IMR-90 (cell line): ENCODE measurements around the gene SUN5. TPM values are rescaled to one million over a fixed set of nuclear protein-coding genes. Genes with fewer than 3 reads are reported as not detected.
A peak's percentile ranks its signal among the peaks of the same experiment; 100 is the strongest.

Experiments
- ATAC-seq: fragments of 200-7000 bp; cut with Tn5 transposase; 2 replicates; pipeline ENCODE4 v1.9.1; 2020; ENCODE audit warnings: low read depth, mild to moderate bottlenecking, moderate library complexity
- BruUV-seq: library from RNA; stranded (reverse); fragments of 400-500 nt; replicated peaks from 2 replicates; lab custom pipeline; 2021; lab: Mats Ljungman, UMichigan
- CTCF ChIA-PET: fragments of 300-600 bp; formaldehyde crosslinking; extraction: SDS; loops from one replicate; lab custom pipeline; 2021; ENCODE audit warnings: antibody characterized with exemption; lab: Yijun Ruan, JAX
- POLR2A ChIA-PET: fragments of 300-600 bp; sonication (Branson Sonifier 250); formaldehyde crosslinking; loops from one replicate; lab custom pipeline; 2022; ENCODE audit warnings: antibody characterized with exemption; ENCODE audit not compliant: unreplicated experiment; lab: Charles Lee
- DNase-seq: peaks from one replicate; pipeline ENCODE4 v3.0.0; 2013
- H2AFZ ChIP-seq: replicated peaks from 2 replicates; pipeline ENCODE3; 2013; ENCODE audit warnings: low read length, mild to moderate bottlenecking; ENCODE audit not compliant: poor library complexity
- H2AK5ac ChIP-seq: 2 replicates; pipeline ENCODE4 v1.6.1; 2013; ENCODE audit warnings: low read depth, low read length, inconsistent platforms
- H2AK9ac ChIP-seq: replicated peaks from 2 replicates; pipeline ENCODE3; 2013; ENCODE audit warnings: mild to moderate bottlenecking, low read depth, low read length, moderate library complexity; ENCODE audit not compliant: poor library complexity
- H2BK120ac ChIP-seq: 2 replicates; pipeline ENCODE4 v1.6.1; 2013; ENCODE audit warnings: low read depth, low read length, inconsistent platforms
- H2BK15ac ChIP-seq: 3 replicates; pipeline ENCODE4 v1.6.1; 2013; ENCODE audit warnings: low read depth, low read length, inconsistent platforms
- H2BK20ac ChIP-seq: 2 replicates; pipeline ENCODE4 v1.6.1; 2013; ENCODE audit warnings: low read depth, mild to moderate bottlenecking, inconsistent platforms, low read length, moderate library complexity
- H2BK5ac ChIP-seq: 2 replicates; pipeline ENCODE4 v1.6.1; 2013; ENCODE audit warnings: mild to moderate bottlenecking, low read depth, low read length, inconsistent platforms; ENCODE audit not compliant: poor library complexity, severe bottlenecking
- H3K14ac ChIP-seq: replicated peaks from 2 replicates; pipeline ENCODE4 v1.6.1; 2013; ENCODE audit warnings: low read depth, low read length, inconsistent platforms
- H3K18ac ChIP-seq: 2 replicates; pipeline ENCODE4 v1.6.1; 2013; ENCODE audit warnings: low read depth, low read length, control low read depth
- H3K23ac ChIP-seq: 2 replicates; pipeline ENCODE4 v1.6.1; 2013; ENCODE audit warnings: low read depth, low read length, inconsistent platforms
- H3K27ac ChIP-seq: 2 replicates; pipeline ENCODE4 v1.5.1; 2013; ENCODE audit warnings: mild to moderate bottlenecking, control low read depth, low read length; ENCODE audit not compliant: insufficient read depth
- H3K27me3 ChIP-seq: 2 replicates; pipeline ENCODE4 v1.6.1; 2013; ENCODE audit warnings: low read length; ENCODE audit not compliant: control insufficient read depth, insufficient read depth
- H3K36me3 ChIP-seq: 2 replicates; pipeline ENCODE4 v1.6.1; 2013; ENCODE audit warnings: low read length, mixed read lengths; ENCODE audit not compliant: control insufficient read depth, insufficient read depth
- H3K4ac ChIP-seq: 2 replicates; pipeline ENCODE4 v1.6.1; 2013; ENCODE audit warnings: low read depth, low read length, inconsistent platforms
- H3K4me1 ChIP-seq: 2 replicates; pipeline ENCODE4 v1.6.1; 2013; ENCODE audit warnings: low read length, mixed read lengths; ENCODE audit not compliant: control insufficient read depth, insufficient read depth
- H3K4me2 ChIP-seq: 2 replicates; pipeline ENCODE4 v1.6.1; 2013; ENCODE audit warnings: low read depth, mild to moderate bottlenecking, control low read depth, low read length, moderate library complexity
- H3K4me3 ChIP-seq: 2 replicates; pipeline ENCODE4 v1.5.1; 2013; ENCODE audit warnings: low read depth, mild to moderate bottlenecking, control low read depth, low read length, moderate library complexity; ENCODE audit not compliant: insufficient read depth
- H3K56ac ChIP-seq: 2 replicates; pipeline ENCODE4 v1.6.1; 2013; ENCODE audit warnings: low read length, inconsistent platforms; ENCODE audit not compliant: insufficient read depth; ENCODE audit errors: extremely low read depth
- H3K79me1 ChIP-seq, 2 experiments: 2 replicates each; pipeline ENCODE4 v1.6.1; 2013; ENCODE audit warnings: low read length in 2 of 2, inconsistent platforms in 1 of 2, low read depth in 1 of 2
- H3K9ac ChIP-seq: 2 replicates; pipeline ENCODE4 v1.6.1; 2013; ENCODE audit warnings: low read depth, low read length, control low read depth
- H3K9me1 ChIP-seq: 2 replicates; pipeline ENCODE4 v1.6.1; 2013; ENCODE audit warnings: low read length, inconsistent platforms; ENCODE audit not compliant: insufficient read depth
- H3K9me3 ChIP-seq: 2 replicates; pipeline ENCODE4 v1.6.1; 2013; ENCODE audit warnings: low read length; ENCODE audit not compliant: control insufficient read depth, insufficient read depth
- H4K20me1 ChIP-seq: 2 replicates; pipeline ENCODE4 v1.6.1; 2013; ENCODE audit warnings: low read length, inconsistent platforms; ENCODE audit not compliant: insufficient read depth
- H4K5ac ChIP-seq: 2 replicates; pipeline ENCODE4 v1.6.1; 2013; ENCODE audit warnings: mild to moderate bottlenecking, low read depth, low read length, control low read depth
- H4K8ac ChIP-seq, 2 experiments: 2 replicates each; pipeline ENCODE4 v1.6.1; 2013; ENCODE audit warnings: low read depth in 2 of 2, low read length in 2 of 2, control low read depth in 1 of 2, inconsistent platforms in 1 of 2
- H4K91ac ChIP-seq: 2 replicates; pipeline ENCODE4 v1.6.1; 2013; ENCODE audit warnings: low read depth, low read length, inconsistent platforms; ENCODE audit not compliant: insufficient read depth
- CEBPB ChIP-seq: IDR thresholded peaks from 2 replicates; pipeline ENCODE4 v1.6.1; 2012; ENCODE audit warnings: low read depth, low read length, improper control_type of control experiment
- CHD1 ChIP-seq: IDR thresholded peaks from 2 replicates; pipeline ENCODE4 v1.6.1; 2012; ENCODE audit warnings: low read depth, low read length, improper control_type of control experiment
- FOS ChIP-seq: fragments of 150-350 bp; IDR thresholded peaks from 2 replicates; pipeline ENCODE4 v1.6.1; 2016; ENCODE audit warnings: low read depth, low read length
- MAFK ChIP-seq: IDR thresholded peaks from 2 replicates; pipeline ENCODE4 v1.6.1; 2012; ENCODE audit warnings: low read depth, low read length, improper control_type of control experiment
- MAZ ChIP-seq: IDR thresholded peaks from 2 replicates; pipeline ENCODE4 v1.6.1; 2012; ENCODE audit warnings: low read depth, mild to moderate bottlenecking, low read length, improper control_type of control experiment, moderate library complexity, borderline replicate concordance
- MXI1 ChIP-seq: IDR thresholded peaks from 2 replicates; pipeline ENCODE4 v1.6.1; 2012; ENCODE audit warnings: low read depth, mild to moderate bottlenecking, low read length, moderate library complexity, borderline replicate concordance
- NFE2L2 ChIP-seq: fragments of 150-350 bp; IDR thresholded peaks from 2 replicates; pipeline ENCODE4 v1.6.1; 2016; ENCODE audit warnings: low read depth, mild to moderate bottlenecking, low read length
- RCOR1 ChIP-seq: IDR thresholded peaks from 2 replicates; pipeline ENCODE4 v1.6.1; 2012; ENCODE audit warnings: mild to moderate bottlenecking, low read length, improper control_type of control experiment; ENCODE audit not compliant: insufficient replicate concordance
- SMC3 ChIP-seq: fragments of 150-350 bp; IDR thresholded peaks from 2 replicates; pipeline ENCODE4 v1.6.1; 2016; ENCODE audit warnings: low read depth, mild to moderate bottlenecking, antibody characterized with exemption, low read length, moderate library complexity
- WGBS, 2 experiments: methylation state at CpG; one replicate each; pipeline versions ENCODE4 v1.1.5 to v1.1.7; 2013; ENCODE audit warnings: missing lambda C conversion rate in 2 of 2; ENCODE audit not compliant: insufficient read length in 1 of 2; ENCODE audit errors: extremely low coverage in 2 of 2; 5-methylcytosine and 5-hydroxymethylcytosine counted together
- dilution Hi-C: fragments of 300-500 bp; cut with HindIII; formaldehyde crosslinking; loops from one replicate; pipeline ENCODE4 v1.14.3; 2018; ENCODE audit warnings: low sequenced_read_pairs; ENCODE audit not compliant: unreplicated experiment
- in situ Hi-C: fragments of 300-500 bp; cut with MboI; formaldehyde crosslinking; loops from 3 replicates; pipeline ENCODE4 v1.14.3; 2019; ENCODE audit warnings: low sequenced_read_pairs, inconsistent platforms, mixed read lengths
- intact Hi-C: fragments of 100-400 bp; cut with micrococcal nuclease; formaldehyde crosslinking; loops from 2 replicates; pipeline ENCODE4 v1.10.0; 2022
- polyA plus RNA-seq, 3 experiments: library from polyadenylated mRNA; depleted of rRNA; stranded (reverse); fragments of >200 nt; gene quantifications; 2 replicates each; pipeline ENCODE4 v1.2.3, GENCODE V29; 2012; ENCODE audit warnings: low replicate concordance in 1 of 3
- total RNA-seq: library from RNA; depleted of rRNA; stranded (reverse); fragments of >200 nt; gene quantifications from 2 replicates; pipeline ENCODE4 v1.2.3, GENCODE V29; 2012
- TF ChIP-seq, protein P1 (sequence below): fragments of 150-350 bp; IDR thresholded peaks from 2 replicates; pipeline ENCODE4 v1.6.1; 2017; ENCODE audit warnings: mild to moderate bottlenecking, antibody characterized with exemption, low read length, low read depth
- TF ChIP-seq, protein P2 (sequence below): conservative IDR thresholded peaks from 2 replicates; pipeline ENCODE4 v1.5.1; 2012; ENCODE audit warnings: mild to moderate bottlenecking, low read depth, low read length, improper control_type of control experiment

The SUN5 gene
- total and polyA plus RNA-seq, 2 of the 4 experiments (the other 2 are of a cell fraction): not detected

DNA sequence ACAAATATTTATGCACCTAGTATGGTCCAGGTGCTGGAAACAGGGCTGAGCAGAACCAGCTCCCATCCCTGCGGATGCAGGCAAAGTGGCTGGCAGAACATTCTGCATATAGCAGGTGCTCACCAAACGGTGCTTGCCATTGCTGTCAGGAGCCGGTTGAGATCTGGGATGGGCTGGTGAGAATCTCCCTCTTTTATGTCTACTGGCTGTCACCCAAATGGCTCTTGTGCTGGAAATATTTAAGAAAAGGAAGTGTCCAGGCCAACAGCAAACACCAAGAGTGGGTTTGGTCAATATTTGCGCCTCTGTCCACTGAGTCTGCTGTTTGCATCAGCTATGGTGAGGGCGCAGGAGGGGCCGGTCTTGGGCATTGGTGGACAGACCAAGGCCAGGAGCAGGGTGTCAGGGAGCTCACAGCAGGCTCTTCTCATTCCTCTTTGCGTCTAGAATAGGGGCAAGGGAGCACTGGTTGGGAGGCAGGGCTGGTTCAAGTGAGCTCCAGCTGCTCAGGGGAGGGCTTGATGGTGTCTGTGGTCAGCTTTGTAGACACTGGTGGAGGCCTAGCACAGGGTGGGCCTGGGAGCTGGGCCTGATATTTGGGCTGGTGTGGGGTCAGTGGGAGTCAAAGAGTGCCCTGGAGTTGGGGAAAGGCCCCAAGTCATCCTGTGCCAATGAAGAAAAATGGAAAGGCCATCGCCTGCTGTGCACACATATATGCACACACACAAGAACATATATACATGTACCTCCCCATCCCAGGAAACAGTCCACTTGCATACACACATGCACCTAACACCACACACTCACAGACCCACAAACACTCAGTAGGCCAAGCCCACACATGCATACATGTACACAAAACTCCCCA lies 1.9 kb upstream of the SUN5 start:
- intact Hi-C loops: no loop called here
- no peak overlapping the region for H3K27ac ChIP-seq
- H4K91ac ChIP-seq: no peak overlapping the region
- no peak overlapping the region for H3K4ac ChIP-seq
- H3K14ac ChIP-seq: no peak overlapping the region
- H2BK5ac ChIP-seq: no peak overlapping the region
- H3K27me3 ChIP-seq: peaks cover 3% of the 10 kb centered on the region
- H2AK9ac ChIP-seq: peak overlapping the region; percentile 16
- ChIA-PET CTCF (no interaction called here), POLR2A (no interaction called here)
- ATAC-seq (no peak), DNase-seq (no peak)
- no peak overlapping the region for H4K5ac ChIP-seq
- H3K18ac ChIP-seq: no peak overlapping the region
- no peak overlapping the region for H2AK5ac ChIP-seq
- no peak overlapping the region for H3K56ac ChIP-seq
- WGBS, 2 experiments: 35% methylated on average over 3 of the region's 8 CpGs; no CpG with 5 or more reads in 1 of the 2 experiments
- no peak overlapping the region for H3K4me2 ChIP-seq
- no peaks in the 10 kb centered on the region for H3K79me1 ChIP-seq
- BruUV-seq: no TSS peak
- TF ChIP-seq SMC3 (no peak), NFE2L2 (no peak), CEBPB (no peak), MAFK (no peak), RCOR1 (no peak), FOS (no peak), MAZ (no peak), CHD1 (no peak), MXI1 (no peak)
- TF ChIP-seq, protein P1, sequence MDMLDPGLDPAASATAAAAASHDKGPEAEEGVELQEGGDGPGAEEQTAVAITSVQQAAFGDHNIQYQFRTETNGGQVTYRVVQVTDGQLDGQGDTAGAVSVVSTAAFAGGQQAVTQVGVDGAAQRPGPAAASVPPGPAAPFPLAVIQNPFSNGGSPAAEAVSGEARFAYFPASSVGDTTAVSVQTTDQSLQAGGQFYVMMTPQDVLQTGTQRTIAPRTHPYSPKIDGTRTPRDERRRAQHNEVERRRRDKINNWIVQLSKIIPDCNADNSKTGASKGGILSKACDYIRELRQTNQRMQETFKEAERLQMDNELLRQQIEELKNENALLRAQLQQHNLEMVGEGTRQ: no peak
- TF ChIP-seq, protein P2, sequence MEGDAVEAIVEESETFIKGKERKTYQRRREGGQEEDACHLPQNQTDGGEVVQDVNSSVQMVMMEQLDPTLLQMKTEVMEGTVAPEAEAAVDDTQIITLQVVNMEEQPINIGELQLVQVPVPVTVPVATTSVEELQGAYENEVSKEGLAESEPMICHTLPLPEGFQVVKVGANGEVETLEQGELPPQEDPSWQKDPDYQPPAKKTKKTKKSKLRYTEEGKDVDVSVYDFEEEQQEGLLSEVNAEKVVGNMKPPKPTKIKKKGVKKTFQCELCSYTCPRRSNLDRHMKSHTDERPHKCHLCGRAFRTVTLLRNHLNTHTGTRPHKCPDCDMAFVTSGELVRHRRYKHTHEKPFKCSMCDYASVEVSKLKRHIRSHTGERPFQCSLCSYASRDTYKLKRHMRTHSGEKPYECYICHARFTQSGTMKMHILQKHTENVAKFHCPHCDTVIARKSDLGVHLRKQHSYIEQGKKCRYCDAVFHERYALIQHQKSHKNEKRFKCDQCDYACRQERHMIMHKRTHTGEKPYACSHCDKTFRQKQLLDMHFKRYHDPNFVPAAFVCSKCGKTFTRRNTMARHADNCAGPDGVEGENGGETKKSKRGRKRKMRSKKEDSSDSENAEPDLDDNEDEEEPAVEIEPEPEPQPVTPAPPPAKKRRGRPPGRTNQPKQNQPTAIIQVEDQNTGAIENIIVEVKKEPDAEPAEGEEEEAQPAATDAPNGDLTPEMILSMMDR: no peak
- dilution Hi-C loops: no loop called here
- in situ Hi-C loops: no loop called here
- no peaks in the 10 kb centered on the region for H3K36me3 ChIP-seq
- H3K4me3 ChIP-seq: no peak overlapping the region
- no peaks in the 10 kb centered on the region for H3K9me3 ChIP-seq
- no peaks in the 10 kb centered on the region for H3K4me1 ChIP-seq
- H2BK20ac ChIP-seq: no peak overlapping the region
- no peaks in the 10 kb centered on the region for H3K9me1 ChIP-seq
- no peak overlapping the region for H2AFZ ChIP-seq
- no peak overlapping the region for H3K9ac ChIP-seq
- no peak overlapping the region for H3K23ac ChIP-seq
- no peak overlapping the region for H4K8ac ChIP-seq
- H2BK15ac ChIP-seq: no peak overlapping the region
- no peaks in the 10 kb centered on the region; the same call in 1 of the 2 replicates for H4K20me1 ChIP-seq
- no peak overlapping the region for H2BK120ac ChIP-seq
